ENCODE data around the gene NDUFS4.
"Not testable (repeated sequence)": the region's sequence is repeated elsewhere in the genome, so short reads cannot be mapped to it uniquely, and the experiment has no call there.

Gene NDUFS4

DNA sequence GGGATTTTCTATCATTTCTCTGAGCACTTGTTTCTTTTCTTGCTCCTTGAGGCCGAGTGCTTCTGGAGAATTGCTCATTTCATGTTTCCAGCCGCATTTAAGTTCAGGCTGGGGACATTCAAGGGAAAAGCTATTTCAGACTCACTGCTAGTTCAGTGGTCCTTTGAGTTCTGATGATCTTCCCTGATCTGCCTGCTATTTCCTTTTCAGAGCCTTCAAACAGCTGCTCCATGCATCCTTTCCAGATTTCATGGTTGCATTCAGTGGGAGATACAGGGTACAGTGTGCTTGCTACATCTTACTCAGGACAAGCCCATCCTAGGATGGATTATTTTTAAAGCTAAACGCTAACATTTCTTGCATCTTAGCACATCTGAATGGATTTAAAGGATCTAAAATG, 14.7 kb downstream of the NDUFS4 start:
- DNase-seq (ENCODE audit: low read depth in 3 of 3): no peak

DNA sequence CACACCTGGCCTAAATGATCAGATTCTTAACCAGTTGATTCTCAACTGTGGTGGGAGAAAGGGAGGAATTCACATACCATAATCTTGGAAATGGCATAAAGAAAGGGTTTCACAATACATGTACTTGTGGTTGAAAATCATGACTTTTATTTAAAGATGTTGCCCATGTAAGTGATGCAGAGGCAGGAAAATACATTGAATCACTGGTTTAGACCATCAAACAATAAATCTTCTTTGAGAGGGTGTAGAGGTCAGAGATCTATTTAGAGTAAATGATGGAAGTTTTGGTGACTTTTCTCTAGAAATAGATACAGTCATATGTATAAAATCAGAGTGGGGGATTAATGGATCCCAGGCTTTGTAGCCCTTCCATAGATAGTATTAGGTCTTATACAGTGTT, 15.4 kb downstream of the NDUFS4 start:
- no peak for DNase-seq (ENCODE audit: low read depth in 3 of 3)

DNA sequence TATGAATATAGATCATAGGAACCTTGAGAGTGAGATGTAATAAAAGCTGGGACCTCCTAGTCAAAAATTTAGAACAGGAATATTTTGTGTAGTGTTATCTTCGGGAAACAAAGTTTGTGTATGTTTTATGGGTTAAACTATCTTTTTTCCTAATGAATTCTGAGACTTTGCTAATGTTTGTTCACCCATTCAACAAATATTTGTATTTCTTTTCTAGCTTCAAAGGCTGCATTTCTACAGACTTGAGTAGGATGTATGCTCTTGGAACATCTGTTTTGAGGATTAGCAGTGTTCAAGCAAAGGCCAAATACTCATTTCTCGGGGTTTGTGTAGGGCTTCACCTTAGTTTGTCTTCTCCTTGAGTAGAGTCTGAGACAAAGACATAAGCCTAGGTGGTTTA, 16.2 kb downstream of the NDUFS4 start:
- no peak for DNase-seq (ENCODE audit: low read depth in 3 of 3)

DNA sequence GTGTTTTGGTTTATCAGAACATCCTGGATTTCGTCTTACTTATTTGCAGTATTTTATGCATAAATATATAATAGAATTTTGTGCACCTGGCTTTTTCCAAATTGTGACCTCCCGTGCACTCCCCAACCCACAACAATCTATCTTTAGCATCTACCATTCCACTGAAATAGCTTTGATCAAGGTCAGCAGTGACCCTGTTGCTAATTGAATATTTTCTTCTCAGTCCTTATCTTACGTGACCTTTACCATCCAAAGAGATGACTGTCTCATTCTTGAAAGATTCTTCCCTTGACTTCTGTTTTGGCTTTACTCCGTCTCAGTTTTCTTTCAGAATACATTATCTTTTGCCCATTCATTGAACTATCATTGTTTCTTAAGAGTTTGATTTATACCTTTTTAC, 18.4 kb downstream of the NDUFS4 start:
- DNase-seq (ENCODE audit: low read depth in 3 of 3): no peak

DNA sequence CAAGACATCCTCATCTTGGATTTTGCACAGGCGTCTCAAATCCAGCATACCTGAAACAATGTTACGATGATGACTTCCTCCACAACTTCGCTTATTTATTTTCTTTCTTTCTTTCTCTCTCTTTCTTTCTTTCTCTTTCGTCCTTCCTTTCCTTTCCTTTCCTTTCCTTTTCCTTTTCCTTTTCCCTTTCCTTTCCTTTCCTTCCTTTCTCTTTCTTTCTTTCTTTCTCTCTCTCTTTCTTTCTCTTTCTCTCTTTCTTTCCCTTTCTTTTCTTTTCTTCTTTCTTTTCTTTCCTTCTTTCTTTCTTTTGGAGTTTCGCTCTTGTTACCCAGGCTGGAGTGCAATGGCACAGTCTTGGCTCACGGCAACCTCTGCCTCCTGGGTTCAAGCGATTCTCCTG, 20.1 kb downstream of the NDUFS4 start:
- DNase-seq (ENCODE audit: low read depth in 3 of 3): no peak

DNA sequence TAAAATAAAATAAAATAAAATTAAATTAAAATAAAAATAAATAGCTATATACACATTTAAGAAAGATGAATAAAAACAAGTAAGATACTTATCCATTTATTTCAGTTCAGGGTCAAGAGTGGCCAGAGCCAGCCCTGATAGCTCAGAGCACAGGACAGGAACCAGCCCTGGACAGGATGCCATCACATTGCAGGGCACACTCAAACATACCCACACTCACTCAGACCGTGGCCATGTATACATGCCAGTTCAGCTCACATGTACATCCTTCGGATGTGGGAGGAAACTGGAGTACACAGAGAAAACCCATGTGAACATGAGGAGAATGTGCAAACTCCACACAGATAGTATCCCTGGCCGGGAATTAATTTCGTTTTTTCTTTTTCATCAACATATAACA, 21.8 kb downstream of the NDUFS4 start:
- DNase-seq (ENCODE audit: low read depth in 3 of 3): no peak

DNA sequence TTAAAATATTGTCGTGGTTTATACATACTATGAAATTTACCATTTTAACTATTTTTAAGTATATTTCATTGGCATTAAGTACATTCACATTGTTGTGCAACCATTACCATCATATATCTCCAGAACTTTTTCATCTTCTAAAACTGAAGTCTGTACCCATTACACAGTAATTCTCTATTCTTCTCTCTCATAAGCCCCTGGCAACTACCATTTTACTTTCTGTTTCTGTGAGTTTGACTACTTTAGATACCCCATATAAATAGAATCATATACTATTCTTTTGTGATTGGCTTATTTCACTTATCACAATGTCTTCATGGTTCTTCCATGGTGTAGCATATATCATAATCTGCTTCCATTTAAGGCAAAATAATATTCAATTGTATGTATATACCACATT, 30.3 kb downstream of the NDUFS4 start:
- DNase-seq (ENCODE audit: low read depth in 3 of 3): no peak

DNA sequence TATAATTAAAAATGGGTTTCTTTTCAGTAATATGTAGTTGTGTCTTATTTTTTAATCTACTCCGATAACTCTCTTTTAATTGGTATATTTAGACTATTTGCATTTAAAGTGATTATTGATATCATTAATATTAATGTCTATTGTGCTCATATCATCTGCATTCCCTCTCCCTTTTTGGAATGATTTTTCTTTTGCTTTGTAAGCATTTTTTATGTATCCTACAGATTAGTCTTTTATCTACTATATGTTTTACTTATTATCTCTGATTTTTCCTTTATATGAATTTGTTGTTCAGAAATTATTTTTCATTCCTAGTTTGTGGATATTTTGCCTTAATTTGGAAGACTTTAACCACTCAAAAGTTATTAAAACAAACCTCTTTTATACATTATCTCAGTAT, 34.0 kb downstream of the NDUFS4 start:
- DNase-seq (ENCODE audit: low read depth in 3 of 3): no peak

DNA sequence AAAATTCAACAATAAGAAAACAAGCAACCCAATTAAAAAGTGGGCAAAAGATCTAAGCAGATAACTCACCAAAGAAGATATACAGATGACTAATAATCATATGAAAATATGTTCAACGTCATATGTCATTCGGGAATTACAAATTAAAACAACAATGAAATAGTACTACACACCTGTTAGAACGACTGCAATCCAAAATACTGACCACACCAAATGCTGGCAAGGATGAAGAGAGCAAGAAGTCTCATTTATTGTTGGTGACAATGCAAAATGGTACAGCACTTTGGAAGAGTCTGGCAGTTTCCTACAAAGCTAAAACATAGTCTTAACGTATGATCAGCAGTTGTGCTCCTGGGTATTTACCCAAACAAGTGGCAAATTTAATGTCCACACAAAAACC, 37.5 kb downstream of the NDUFS4 start:
- no peak for DNase-seq (ENCODE audit: low read depth in 3 of 3)

DNA sequence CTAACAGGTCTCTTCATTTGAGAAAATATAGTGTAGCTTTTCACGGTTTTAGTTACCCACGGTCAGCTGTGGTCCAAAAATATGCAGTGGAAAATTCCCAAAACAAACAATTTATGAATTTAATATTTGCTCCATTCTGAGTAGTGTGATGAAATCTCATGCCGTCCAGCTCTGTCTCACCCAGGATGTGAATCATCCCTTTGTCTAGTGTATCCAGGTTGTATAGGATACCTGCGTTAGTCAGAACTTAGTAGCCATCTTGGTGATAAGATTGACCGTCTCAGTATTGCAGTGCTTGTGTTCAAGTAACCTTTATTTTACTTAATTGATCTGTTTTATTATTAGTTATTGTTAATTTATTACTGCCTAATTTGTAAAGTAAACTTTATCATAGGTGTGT, 41.1 kb downstream of the NDUFS4 start:
- no peak for DNase-seq (ENCODE audit: low read depth in 3 of 3)

DNA sequence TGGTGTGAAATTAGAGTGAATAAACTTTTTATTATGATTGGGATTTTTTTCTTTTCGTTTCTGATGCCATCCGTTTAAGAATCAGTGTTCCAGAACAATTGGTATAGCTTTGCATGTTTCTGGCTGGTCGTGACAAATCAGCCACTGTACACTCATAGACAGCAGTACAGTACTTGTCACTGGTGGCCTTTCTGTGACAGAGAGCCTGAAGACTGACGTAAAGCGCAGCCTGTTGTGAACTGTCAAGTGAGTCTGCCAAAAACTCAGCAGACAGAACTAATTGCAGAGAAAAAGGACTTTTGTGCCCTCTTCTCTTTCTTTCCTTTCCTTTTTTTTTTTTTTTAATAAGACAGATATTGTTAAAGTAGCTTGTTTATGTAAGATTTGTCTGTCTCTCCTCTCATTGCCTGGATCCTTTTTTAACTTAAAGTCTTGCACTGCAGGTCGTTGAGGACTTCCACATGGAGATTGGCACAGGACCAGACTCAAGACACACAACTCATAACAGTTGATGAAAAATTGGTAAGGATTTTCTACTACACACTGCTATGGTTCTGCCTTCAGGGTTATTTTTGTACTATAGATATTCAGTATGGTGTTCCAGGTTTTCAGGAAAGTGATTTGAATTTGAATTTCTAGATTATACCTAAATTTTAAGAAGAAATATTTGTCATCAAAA, 42.7 kb downstream of the NDUFS4 start:
- DNase-seq (ENCODE audit: low read depth in 3 of 3): no peak

DNA sequence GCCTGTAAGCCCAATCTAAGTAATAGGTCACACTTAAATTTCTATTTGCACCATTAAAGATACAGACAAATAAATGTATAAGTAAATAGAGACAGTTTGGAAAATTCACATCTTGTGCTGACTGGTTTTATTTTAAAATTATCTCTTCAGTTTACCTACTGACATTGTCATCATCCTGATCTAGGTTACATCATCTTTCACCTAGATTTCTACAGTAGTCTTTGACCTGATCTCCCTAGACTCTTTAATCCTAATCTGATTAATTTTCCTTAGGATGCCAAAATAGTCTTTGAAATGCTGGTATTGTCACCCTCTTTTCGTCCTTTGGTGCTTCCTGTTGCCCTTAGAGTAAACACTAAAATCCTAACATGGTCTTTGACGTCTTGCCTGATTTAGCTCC, 43.9 kb downstream of the NDUFS4 start:
- DNase-seq (ENCODE audit: low read depth in 3 of 3): no peak

DNA sequence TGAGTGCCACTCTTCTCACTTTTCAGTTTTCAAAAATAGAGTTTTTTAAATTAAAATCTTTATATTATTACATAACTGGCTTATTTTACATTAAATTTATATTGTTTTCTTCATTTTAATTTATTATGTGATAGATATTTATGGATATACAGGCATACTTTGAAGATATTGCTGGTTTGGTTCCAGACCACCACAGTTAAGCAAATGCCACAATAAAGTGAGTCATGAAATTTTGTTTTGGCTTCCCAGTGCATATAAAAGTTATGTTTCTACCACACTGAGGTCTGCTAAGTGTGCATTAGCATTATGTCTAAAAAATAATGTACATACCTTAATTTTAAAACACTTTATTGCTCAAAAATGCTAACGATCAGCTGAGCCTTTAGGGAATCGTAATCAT, 47.4 kb downstream of the NDUFS4 start:
- DNase-seq (ENCODE audit: low read depth in 3 of 3): no peak

DNA sequence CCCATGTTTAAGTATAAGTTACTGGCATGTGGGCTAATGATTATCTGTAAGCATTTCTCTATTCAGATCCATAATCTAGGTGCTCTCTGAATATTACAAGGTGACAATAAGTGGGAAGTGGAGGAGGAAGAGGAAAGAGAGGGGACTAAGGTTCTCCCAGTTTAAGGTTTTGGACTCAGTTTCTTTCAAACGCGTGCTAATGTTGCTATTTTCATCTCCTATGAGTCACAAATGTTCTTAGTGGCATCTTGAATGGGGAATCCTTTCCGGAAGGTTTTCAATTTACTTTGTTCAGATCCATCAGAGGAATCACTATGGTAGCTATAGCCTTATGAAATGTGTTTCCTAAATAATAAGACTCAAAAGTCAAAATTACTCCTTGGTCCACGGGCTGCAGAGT, 48.5 kb downstream of the NDUFS4 start:
- DNase-seq (ENCODE audit: low read depth in 3 of 3): not testable (repeated sequence)

DNA sequence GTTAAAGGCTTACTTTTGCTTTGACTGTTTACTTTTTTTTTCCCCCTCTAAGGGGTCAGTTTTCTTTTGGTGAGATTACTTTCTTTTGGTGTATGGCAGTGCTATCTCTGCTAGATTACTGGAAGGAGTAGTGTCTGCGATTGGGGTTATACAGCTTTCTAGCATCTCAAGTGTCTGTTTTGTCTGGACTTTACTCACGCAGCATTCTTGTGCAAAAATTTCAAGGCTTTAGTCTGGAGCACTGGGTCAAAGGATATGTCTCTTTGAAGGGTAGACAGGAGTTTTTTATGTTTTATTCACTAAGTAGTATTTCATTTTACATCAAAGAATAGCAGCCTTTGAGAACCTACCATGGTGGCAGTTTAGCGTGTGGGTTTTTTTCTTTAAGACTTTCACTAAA, 52.6 kb downstream of the NDUFS4 start:
- no peak for DNase-seq (ENCODE audit: low read depth in 3 of 3)

DNA sequence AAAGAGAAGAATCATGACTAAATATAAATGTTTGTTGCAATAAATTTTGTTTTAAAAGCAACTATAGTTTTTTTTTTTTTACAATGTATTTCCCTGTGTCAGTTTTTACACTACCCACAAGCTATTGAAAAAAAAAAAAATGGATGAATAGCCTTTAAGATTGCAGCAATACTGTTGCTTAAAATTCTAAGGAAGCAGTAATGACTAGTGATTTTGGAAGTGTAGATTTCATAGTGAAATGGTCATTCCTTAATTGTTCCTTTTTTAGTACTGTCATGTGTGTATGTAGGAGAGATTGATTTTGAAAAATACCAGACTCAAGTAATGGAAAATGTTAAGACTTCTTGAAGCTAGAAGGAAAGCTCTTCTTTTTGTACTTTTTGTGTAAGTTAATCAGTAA, 53.1 kb downstream of the NDUFS4 start:
- no peak for DNase-seq (ENCODE audit: low read depth in 3 of 3)

DNA sequence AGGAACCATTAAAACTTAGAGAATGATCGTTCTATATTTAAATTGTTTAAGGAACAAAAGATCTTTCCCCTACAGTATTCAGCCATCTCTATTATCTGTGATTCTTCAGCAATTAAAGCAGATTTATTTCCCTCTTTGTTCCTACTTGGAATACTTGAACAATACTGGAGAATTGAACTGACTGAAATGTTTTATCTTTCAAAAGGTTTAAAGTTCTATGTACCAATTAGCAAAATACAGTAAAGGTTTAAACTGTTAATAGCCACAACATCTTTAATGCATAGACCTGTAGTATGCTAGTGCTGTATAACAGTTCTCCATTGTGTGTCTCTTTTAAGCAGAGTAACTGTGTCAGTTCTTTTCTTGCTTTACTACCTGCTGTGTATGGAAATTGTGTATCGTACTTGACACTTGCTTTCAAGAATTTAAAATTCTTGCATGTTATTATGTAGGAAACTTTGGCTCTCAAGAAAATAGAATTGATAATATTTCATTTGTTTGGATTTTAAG, 54.0 kb downstream of the NDUFS4 start:
- no peak for DNase-seq (ENCODE audit: low read depth in 3 of 3)

DNA sequence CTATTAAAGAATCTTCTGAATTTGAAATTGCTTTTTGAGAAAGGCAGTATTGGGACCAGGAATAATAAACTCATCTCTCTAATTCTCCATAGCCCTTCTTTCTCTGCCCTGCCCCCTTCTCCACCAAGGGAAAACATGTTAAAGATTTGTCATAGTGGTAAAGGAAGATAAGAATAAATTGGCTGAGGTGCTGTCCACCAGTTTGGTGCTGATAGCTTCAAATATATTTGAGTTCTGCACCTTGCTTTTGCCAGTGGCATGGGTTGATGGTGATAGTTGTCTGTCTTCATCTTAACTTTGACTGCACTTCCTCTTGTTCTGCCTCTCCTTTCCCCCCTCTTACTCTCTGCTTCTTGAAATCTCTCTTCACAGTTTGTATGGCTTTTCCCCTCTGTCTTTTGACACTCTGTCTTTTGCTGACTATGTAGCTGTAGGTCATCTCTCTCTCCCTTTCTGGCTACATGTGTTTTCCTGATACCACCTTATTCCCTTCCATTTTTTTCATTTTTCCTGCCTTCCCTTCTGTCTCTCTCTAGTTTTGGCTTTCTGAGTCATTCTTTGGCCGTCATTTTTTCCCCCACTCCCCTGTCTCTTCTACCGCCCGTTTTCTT, 56.6 kb downstream of the NDUFS4 start:
- DNase-seq (ENCODE audit: low read depth in 3 of 3): no peak

DNA sequence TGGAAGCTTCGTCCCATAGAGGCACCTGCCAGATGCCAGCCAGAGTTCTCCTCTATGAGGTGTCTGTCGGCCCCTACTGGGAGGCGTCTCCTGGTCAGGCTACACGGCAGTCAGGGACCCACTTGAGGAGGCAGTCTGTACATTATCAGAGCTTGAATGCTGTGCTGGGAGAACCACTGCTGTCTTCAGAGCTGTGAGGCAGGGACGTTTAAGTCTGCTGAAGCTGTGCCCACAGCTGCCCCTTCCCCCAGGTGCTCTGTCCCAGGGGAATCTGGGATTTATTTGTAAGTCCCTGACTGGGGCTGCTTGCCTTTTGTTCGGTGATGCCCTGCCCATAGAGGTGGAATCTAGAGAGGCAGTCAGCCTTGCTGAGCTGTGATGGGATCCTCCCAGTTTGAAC, 70.8 kb downstream of the NDUFS4 start:
- no peak for DNase-seq (ENCODE audit: low read depth in 3 of 3)

DNA sequence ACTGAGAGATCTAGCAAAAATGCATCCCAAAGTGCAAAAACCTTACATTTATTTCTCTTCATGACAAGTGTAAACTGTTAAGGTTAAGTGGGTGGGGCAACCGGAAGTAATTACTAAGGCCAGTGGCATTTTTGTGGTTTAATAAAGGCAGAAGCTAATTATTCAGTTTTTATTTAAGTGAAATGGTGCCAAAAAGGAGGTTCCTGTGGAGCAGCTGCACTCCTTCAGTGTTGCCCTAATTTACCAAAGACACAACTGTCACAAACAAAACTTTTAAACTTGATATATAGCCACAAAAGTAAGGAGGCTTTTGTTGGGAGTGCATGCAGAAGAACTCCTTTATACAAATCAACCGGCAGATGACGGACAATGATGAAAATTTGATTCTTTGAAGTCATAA, 81.6 kb downstream of the NDUFS4 start:
- no peak for DNase-seq (ENCODE audit: low read depth in 3 of 3)

DNA sequence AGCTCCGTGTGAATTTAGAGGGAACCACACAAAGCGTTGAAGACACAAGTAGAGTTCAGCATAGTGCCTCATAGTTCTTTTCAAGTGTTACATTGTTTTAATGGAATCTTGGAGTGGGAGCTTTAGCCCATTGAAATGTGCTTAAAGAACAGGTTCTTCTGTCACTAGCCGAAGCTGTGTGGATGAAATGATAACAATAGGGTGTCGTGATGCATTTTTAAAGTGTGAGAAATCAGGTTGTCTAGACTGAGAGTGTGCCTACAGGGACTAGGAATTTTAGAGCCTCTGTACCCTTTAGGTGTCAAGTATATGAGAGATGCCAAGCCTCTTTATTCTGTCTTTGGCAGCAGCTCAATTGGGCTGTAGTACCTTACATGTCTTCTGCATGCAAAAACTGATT, 83.0 kb downstream of the NDUFS4 start:
- no peak for DNase-seq (ENCODE audit: low read depth in 3 of 3)

DNA sequence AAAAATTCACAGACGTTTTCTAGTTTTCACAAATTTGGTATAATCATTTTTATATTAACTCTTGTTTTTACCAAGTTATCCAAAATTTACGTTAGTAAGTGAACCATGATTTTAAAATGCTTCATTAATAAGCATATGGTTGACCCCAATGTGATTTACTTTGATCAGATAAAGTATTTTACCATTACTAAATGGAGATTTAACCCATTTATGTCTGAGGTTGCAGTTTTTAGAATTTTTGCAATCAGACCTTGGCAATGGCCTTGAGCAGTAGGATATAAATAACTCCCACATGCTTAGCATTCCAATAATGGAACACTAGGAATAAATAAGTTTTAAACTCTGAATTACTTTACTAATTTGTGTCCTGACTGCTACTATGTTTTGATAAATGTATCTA, 84.6 kb downstream of the NDUFS4 start:
- no peak for DNase-seq (ENCODE audit: low read depth in 3 of 3)

DNA sequence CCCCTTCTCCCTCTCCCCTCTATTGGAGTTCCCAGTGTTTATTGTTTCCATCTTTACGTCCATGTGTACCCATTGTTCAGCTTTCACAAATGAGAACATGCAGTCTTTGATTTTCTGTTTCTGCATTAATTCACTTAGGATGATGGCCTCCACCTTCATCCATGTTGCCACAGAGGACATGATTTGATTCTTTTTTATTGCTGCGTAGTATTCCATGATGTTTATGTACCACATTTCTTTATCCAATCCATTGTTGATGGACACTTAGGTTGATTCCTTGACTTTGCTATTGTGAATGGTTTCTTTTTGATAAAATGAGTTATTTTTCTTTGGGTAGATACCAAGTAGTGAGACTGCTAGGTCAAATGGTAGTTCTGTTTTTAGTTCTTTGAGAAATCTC, 88.9 kb downstream of the NDUFS4 start:
- no peak for DNase-seq (ENCODE audit: low read depth in 3 of 3)

DNA sequence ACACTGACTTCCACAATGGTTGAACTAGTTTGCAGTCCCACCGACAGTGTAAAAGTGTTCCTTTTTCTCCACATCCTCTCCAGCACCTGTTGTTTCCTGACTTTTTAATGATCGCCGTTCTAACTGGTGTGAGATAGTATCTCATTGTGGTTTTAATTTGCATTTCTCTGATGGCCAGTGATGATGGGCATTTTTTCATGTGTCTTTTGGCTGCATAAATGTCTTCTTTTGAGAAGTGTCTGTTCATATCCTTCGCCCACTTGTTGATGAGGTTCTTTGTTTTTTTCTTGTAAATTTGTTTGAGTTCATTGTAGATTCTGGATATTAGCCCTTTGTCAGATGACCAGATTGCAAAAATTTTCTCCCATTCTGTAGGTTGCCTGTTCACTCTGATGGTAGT, 100.1 kb downstream of the NDUFS4 start:
- not testable (repeated sequence) for DNase-seq (ENCODE audit: low read depth in 3 of 3)
